GM19324 (cell line): Measurements from ENCODE around the gene SRRT.

ENCODE experiments used
- ATAC-seq: cut with Tn5 transposase; IDR thresholded peaks from one replicate; pipeline ENCODE4 v1.9.1; 2021; ENCODE audit warnings: mild to moderate bottlenecking, moderate library complexity; ENCODE audit not compliant: unreplicated experiment, low FRiP score

SRRT gene

DNA sequence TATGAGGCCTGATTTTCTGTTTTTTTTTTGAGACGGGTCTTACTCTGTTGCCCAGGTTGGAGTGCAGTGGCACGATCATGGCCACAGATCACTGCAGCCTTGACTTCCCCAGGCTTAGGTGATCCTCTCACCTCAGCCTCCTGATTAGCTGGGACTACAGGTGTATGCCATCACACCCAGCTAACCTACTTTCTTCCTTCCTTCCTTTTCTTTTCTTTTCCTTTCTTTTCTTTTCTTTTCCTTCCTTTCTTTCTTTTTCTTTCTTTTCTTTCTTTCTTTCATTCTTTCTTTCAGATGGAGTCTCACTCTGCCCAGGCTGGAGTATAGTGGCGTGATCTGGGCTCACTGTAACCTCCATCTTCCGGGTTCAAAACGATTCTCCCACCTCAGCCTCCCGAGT is 3.8 kb downstream of the SRRT start:
- ATAC-seq: no peak

DNA sequence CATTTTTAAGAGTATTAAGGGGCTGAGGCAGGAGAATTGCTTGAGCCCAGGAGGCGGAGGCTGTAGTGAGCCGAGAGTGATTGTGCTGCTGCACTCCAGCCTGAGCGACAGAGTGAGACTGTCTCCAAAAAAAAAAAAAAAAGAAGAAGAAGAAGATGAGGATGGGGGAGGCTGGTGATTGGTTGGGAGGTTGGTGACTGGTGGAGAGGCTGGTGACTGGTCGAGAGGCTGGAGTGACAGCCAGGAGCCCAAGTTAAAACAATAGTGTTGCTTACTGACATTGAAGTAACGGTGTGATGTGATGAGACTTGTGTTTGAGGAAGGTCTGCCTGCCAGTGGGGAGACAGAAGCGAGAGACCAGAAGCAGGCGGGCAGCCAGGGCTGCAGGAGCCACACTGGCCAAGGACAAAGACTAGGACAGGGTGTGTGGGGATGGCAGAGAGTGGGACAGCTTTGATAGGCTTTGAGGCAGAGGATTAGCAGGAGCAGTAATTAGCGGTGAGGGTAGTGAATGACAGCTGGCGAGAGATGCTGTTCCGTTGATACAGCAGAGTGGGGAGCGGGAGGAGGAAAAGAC is 4.9 kb downstream of the SRRT start:
- ATAC-seq: no peak

DNA sequence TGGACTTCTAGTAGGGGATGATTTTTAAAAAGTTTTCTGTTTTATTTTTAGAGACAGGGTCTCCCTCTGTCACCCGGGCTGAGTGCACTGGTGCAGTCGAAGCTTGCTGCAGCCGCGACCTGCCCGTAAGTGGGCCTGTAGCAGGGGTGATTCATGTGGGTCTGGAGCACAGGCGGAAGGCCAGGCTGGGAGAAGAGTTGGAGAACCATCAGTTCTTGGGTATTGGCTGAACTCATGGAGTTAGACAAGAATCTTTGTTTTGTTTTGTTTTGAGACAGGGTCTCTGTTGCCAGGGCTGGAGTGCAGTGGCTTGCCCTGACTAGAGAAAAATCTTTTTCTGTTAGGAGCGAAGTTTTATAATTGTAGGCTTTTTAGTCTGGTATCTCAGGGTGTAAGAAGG is 5.7 kb downstream of the SRRT start:
- no peak for ATAC-seq

DNA sequence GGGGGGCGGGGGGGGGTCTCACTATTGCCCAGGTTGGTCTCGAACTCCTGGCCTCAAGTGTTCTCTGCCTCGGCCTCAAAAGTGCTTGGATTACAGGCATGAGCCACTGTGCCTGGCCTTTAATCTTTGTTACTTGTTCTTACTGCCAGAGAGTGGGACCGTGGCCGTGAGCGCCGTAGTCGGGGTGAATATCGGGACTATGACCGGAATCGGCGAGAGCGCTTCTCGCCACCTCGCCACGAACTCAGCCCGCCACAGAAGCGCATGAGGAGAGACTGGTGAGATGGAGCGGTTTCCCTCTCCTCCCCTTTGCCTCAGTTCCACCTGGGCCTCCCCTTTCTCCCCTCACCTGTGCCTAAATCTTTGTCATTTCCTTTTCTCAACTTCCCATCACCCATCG is 6.2 kb downstream of the SRRT start:
- ATAC-seq: no peak

DNA sequence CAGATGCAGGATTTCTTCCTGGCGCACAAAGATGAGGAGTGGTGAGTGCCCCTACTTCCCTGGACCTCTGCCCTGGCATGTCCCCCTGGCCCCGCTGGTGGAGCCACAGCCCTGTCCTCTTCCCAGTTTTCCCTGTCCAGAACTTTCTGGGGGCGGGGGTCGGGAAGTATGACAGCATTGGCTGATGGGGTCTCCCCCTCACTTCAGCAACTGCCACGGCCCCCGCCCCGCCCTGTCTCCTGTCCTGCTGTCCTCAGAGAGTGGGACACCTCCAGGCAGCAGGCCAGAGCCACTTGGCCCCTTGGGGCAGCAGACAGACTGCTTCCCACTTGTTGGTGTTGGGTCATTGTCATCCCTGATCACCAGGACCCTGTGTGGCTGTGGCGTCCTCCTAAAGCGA is 7.3 kb downstream of the SRRT start:
- no peak for ATAC-seq

DNA sequence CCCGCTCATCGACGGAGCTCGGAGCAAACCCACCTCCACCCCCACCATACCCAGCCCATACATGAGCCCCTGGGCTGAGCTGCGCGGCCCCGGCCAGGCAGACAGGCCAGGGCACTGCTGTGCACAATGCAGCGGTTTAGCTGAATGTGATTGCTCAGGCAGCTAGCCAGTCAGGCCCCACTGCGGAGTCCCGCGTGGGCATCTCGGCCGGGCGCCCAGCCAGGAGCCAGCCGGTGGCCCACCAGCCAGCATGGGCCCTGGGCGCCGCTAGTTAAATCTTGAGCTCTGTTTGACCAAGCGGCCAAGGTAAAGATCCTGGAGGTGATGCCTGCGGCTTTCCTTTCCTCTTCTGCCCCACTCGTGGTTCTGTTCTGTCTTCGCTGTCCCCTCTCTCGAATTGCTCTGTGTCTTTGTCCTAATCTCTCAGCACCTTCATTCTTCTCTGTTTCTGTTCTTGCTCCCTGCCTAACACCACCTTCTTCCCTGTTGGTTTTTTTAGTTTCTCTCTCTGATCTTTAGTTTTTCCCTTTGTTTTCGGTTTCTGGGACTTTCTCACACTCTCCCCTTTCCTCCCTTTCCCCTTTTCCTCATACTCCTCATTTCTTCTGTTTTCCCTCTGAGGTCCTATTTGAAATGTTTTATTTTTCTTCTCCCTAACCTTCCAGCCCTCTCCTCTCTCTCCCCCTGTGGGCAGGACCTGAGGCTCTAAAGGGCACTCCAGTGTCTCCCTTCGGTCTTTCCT is 8.1 kb downstream of the SRRT start:
- ATAC-seq: no peak

DNA sequence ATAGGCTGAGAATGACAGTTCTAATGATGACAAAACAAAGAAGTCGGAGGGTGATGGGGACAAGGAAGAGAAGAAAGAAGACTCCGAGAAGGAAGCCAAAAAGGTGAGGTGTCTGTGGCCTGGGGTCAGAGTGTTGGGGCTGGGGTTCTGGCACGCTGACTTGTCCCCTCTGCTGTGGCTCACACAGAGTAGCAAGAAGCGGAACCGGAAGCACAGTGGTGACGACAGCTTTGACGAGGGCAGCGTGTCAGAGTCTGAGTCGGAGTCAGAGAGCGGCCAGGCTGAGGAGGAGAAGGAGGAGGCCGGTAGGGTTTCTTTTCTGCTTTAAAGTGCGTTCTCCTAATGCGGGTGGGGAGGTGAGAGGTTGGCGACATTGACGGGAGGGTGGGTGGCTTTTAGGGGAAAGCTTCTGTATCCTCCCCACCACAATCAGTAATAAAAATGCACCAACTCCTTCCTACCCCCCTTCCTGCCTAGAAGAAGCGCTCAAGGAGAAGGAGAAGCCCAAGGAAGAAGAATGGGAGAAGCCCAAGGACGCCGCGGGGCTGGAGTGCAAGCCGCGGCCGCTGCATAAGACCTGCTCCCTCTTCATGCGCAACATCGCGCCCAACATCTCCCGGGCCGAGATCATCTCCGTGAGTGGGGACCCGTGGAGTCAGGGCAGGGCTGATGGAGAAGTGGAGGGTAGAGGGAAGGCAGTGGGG is 10.0 kb downstream of the SRRT start:
- no peak for ATAC-seq

DNA sequence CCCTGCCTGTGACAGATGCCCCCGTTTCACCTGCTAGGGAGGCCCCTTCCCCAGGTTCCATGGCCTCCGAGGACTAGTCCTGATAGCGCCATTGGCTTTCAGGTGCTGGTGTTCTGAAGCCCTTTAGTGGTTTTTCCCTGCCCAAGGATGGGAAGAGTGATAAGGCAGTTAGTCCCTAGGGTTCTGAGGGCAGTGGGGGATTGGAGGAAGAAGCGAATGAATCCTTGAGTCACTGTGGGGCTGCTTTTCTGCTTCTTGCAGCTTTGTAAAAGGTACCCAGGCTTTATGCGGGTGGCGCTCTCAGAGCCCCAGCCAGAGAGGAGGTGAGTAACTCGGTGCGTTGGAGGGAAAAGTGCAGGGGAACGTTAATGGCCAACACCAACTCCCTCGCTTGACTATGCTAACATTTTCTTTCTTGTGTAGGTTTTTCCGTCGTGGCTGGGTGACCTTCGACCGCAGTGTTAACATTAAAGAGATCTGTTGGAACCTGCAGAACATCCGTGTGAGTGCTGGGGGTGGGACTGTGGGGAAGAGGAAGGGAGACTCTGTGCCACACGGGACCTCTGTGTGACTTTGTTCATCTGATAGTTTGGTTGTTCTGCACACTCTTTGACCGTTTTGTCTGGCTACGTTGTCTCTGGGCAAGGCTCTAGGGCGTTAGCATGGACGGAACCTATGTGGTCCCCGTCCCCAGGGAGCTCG is 10.7 kb downstream of the SRRT start:
- no peak for ATAC-seq

DNA sequence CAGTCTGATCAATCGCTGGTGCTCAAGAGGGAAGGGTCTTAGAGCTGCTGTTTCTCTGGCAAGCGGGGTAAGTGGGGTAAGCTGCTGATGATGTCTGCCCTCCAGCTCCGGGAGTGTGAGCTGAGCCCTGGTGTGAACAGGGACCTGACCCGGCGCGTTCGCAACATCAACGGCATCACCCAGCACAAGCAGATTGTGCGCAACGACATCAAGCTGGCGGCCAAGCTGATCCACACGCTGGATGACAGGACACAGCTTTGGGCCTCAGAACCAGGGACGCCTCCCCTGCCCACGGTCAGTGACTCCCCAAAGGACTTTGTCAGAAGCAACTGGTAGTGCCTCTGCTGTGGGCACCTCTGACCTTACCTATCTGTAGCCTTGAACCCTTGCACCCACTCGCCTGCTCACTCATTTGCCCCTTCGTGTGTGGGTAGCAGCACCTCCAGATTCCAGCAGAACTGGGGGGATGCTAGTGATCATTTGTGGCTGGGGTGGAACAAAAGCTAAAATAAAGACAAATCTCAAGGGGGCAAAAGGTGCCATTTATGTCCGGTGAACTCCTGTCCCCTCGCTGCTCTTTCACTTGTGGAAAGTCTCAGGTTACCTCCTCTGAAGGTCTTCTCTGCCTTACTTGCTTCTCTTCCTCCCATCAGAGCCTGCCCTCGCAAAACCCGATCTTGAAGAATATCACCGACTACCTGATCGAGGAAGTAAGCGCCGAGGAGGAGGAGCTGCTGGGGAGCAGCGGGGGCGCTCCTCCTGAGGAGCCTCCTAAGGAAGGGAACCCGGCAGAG is 11.4 kb downstream of the SRRT start:
- ATAC-seq: no peak

DNA sequence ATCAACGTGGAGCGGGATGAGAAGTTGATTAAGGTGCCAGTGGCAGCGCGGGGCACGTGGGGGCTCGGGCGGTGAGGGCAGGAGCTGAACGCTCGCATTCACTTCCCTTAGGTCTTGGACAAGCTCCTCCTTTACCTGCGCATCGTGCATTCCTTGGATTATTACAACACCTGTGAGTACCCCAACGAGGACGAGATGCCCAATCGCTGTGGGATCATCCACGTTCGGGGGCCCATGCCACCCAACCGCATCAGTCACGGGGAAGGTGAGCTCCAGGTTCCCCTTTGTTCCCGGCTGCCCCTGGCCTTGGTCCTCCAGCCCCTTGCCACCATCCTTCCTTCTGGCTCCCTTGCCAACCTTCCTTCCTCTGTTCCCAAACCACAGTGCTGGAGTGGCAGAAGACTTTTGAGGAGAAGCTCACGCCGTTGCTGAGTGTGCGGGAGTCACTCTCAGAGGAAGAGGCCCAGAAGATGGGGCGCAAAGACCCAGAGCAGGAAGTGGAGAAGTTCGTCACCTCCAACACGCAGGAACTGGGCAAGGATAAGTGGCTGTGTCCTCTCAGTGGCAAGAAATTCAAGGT is 12.1 kb downstream of the SRRT start:
- ATAC-seq: no peak

DNA sequence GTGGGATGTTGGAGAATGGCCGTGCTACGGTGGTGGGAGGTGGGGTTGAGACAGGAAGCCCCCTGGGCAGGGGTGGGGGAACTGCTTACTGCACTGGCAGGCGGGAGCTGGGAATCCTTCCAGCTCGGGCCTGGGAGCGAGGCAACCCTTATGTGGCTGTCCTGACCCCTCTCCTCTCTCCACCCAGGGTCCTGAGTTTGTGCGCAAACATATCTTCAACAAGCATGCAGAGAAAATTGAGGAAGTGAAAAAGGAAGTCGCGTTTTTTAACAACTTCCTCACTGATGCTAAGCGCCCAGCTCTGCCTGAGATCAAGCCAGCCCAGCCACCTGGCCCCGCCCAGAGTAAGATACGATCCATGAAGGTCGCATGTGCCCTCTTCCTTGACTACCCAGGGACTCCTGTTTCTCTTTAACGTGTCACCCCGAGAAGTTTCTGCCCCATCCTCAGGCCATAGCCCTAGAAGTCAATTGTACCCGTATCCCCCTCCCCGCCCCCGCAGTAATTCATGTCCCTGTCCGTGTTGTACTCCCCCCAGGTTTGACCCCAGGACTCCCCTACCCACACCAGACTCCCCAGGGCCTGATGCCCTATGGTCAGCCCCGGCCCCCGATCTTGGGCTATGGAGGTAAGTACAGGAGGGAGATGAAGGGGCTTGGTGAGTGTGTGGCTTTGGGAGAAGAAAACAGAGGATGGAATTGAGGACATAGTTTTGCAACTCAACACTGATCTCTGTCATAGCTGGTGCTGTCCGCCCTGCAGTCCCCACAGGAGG is 12.8 kb downstream of the SRRT start:
- peak; percentile 30 for ATAC-seq

DNA sequence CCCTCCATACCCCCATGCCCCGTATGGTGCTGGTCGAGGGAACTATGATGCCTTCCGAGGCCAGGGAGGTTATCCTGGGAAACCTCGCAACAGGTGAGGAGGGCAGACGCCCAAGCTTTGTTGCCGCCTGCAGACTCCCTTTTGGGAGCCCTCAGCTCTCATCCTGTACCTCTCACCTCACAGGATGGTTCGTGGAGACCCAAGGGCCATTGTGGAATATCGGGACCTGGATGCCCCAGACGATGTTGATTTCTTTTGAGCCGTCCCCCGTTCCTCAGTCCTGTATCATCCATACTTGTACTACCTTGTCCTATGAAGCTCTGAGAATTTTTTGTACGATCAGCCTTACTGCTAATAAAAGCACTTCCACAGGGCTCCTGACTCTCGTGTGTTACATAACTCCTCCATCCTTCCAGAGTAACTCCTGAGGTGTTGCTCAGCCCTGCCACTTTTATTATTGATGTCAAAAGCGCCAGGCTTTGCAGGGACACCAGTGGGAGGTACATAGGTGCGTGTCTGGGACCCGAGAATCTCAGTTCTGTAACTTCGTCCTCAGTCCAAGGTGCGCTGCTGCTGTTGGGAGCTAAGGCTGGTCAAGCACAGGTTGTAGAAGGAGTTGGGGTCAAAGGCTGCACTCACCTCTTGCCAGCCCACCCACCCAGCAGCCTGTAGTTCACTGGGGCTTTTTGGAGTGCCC is 13.5 kb downstream of the SRRT start:
- no peak for ATAC-seq

DNA sequence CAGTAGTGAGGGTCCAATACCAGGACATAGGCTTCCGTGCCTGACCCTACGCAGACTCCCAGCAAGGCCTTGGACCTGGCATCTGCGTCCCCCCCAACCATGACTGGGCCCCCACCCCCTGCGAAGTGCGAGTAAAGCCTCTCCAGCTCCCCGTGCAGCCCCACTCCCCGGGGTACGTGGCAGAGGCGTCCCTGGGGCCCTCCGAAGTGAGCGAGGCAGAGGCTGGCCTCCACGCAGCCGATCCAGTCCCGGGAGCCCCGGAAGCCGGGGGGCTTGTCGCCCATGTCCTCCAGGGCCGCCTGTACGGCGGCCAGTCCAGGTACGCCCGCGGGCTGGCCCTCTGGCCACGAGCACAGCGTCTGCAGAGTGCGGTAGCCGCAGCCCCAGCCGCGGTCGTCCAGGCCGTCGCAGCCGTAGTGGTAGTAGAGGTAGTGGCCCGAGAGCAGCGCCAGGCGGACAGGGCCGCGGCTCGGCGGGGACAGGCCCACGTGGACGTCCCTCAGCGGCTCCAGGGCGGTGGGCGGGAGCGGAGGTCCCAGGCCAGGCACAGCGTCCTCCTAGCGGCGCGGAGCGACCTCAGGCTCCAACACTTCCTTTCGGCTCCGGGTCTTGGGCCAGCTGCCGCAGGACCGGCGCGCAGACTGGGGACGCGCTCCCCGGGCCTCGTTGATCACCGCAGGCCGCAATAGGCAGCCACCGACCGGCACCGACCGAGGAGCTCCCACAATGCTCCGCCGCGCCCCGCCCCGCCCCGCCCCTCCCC is 14.3 kb downstream of the SRRT start, which contains the start of gene UFSP1:
UFSP1 (minus strand) TSS at position 728 of the 763 bp plus-strand sequence; CDS start at position 284, 444 bp downstream.
- ATAC-seq: peak; percentile 36

DNA sequence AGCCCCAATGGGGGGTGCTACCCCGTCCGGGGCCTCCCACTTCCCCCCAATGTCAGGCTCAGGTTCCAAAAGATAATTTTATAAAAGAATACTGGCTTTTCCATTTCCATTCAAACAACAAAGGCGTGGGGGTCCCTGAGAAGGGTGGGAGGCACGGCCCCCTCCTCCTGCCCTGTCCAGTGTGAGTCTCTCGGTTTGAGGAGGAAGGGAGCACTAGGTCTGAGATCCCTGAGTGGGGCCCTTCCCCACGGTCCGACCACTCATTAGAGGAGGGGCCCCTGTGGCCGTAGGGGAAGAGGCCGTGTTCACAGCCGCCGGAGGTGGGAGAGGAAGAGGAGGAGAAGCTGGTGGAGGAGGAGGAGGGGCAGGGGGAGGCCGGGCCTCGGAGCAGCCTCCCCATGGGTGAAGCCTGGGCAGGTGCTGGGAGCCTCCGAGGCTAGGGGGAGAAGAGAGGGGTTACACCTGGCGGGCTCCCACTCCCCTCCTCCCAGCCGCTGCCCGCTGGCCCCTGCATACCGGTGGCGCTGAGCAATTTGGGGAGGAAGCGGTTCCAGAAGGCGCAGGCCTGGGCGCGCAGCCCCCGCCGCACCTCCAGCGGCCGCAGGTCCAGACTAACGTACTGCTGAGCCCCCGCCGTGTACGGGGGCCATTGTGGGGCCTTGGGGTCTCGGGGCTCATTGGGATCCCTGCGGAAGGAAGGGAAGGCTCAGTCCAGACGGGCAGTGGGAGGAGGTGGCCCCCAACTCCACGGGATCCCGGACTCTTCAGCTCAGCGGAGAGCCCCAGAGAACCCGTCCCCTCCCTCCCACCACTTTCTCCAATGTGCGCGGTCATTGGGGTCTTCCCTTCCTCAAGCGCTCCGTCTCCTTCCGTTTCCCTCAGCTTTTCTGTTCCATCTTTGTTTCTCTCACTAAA is 16.0 kb downstream of the SRRT start:
- no peak for ATAC-seq

DNA sequence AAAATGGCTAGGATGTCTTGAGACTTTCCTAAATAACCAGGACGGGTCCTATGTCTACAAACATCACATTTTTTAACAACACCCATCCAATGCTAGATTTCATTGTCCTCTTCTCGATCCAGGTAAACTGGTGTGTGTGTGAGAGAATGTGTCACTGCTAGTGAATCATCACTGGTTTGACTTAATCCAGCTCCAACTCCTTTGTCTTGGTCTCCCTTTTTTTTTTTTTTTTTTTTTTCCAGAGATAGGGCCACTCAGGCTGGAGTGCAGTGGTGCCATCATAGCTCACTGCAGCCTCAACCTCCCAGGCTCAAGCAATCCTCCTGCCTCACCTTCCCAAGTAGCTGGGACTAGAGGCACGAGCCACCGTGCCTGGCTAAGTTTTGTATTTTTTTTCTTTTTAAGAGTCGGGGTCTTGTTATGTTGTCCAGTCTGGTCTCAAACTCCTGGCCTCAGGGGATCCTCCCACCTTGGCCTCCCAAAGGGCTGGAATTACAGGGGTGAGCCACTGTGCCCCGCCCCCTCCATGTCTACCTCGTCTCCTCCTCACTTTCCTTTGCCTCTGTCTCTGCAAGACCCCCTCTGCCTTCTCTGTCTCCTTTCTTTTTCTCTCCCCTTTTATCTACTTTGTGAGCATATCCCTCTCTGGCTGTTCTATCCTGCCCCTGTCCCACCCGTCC is 16.8 kb downstream of the SRRT start:
- ATAC-seq: no peak
